ENCODE data around the gene CCDC57. TPM values are rescaled to one million over a fixed set of nuclear protein-coding genes. Genes with fewer than 3 reads are reported as not detected.

Gene CCDC57
- total RNA-seq, 1 donor from 2014 or later = 40.7 TPM

- TF ChIP-seq CTCF (IDR thresholded peaks at IDR 0.05; ENCODE audit: partially characterized antibody, unreplicated experiment) = no peak
- no peak overlapping the region for H3K27ac Mint-ChIP-seq (ENCODE audit: unreplicated experiment)
- no peak overlapping the region for H3K4me3 Mint-ChIP-seq (ENCODE audit: unreplicated experiment)
- H3K36me3 Mint-ChIP-seq (ENCODE audit: unreplicated experiment) = peaks cover 3% of the 10 kb centered on the region
- H3K4me1 Mint-ChIP-seq (ENCODE audit: low read depth, unreplicated experiment) = peaks cover 17% of the 10 kb centered on the region
- H3K9me3 Mint-ChIP-seq (ENCODE audit: unreplicated experiment) = peaks cover 5% of the 10 kb centered on the region
- peaks cover 25% of the 10 kb centered on the region for H3K27me3 Mint-ChIP-seq (ENCODE audit: unreplicated experiment)
- no peak for DNase-seq
Measured at GRCh38 chr17:82173351-82174041, 39.1 kb downstream of the CCDC57 start.

- H3K9me3 Mint-ChIP-seq (ENCODE audit: unreplicated experiment) = peaks cover 5% of the 10 kb centered on the region
Measured at GRCh38 chr17:82172486-82173160, 40.0 kb downstream of the CCDC57 start.

GRCh38 chr17:82171750-82172375, 40.8 kb downstream of the CCDC57 start:
- TF ChIP-seq CTCF (IDR thresholded peaks at IDR 0.05; ENCODE audit: partially characterized antibody, unreplicated experiment) = no peak
- Mint-ChIP-seq H3K4me3 (ENCODE audit: unreplicated experiment) (no peak overlapping the region), H3K4me1 (ENCODE audit: low read depth, unreplicated experiment) (peaks cover 17% of the 10 kb centered on the region), H3K36me3 (ENCODE audit: unreplicated experiment) (peaks cover 8% of the 10 kb centered on the region), H3K27ac (ENCODE audit: unreplicated experiment) (no peak overlapping the region), H3K27me3 (ENCODE audit: unreplicated experiment) (peaks cover 22% of the 10 kb centered on the region), H3K9me3 (ENCODE audit: unreplicated experiment) (peaks cover 5% of the 10 kb centered on the region)
- DNase-seq = no peak

More at GRCh38 chr17:82172486-82173160, 40.0 kb downstream of the CCDC57 start:
- H3K4me1 Mint-ChIP-seq (ENCODE audit: low read depth, unreplicated experiment) = peaks cover 17% of the 10 kb centered on the region
- H3K27ac Mint-ChIP-seq (ENCODE audit: unreplicated experiment) = no peak overlapping the region
- H3K27me3 Mint-ChIP-seq (ENCODE audit: unreplicated experiment) = peaks cover 23% of the 10 kb centered on the region
- H3K4me3 Mint-ChIP-seq (ENCODE audit: unreplicated experiment) = no peak overlapping the region
- no peak for TF ChIP-seq CTCF (IDR thresholded peaks at IDR 0.05; ENCODE audit: partially characterized antibody, unreplicated experiment)
- peaks cover 8% of the 10 kb centered on the region for H3K36me3 Mint-ChIP-seq (ENCODE audit: unreplicated experiment)
- DNase-seq = no peak

GRCh38 chr17:82170412-82170961, 42.2 kb downstream of the CCDC57 start:
- no peak for TF ChIP-seq CTCF (IDR thresholded peaks at IDR 0.05; ENCODE audit: partially characterized antibody, unreplicated experiment)
- peaks cover 16% of the 10 kb centered on the region for H3K4me1 Mint-ChIP-seq (ENCODE audit: low read depth, unreplicated experiment)
- H3K9me3 Mint-ChIP-seq (ENCODE audit: unreplicated experiment) = peaks cover 5% of the 10 kb centered on the region
- DNase-seq = no peak
- H3K27ac Mint-ChIP-seq (ENCODE audit: unreplicated experiment) = no peak overlapping the region
- H3K27me3 Mint-ChIP-seq (ENCODE audit: unreplicated experiment) = peaks cover 18% of the 10 kb centered on the region
- H3K36me3 Mint-ChIP-seq (ENCODE audit: unreplicated experiment) = peaks cover 9% of the 10 kb centered on the region
- H3K4me3 Mint-ChIP-seq (ENCODE audit: unreplicated experiment) = no peak overlapping the region
